Measurements from ENCODE around the gene ZNF586. TPM values are rescaled to one million over a fixed set of nuclear protein-coding genes. Genes with fewer than 3 reads are reported as not detected.
A peak's percentile ranks its signal among the peaks of the same experiment; 100 is the strongest.
"Not testable (repeated sequence)": the region's sequence is repeated elsewhere in the genome, so short reads cannot be mapped to it uniquely, and the experiment has no call there.

The ZNF586 gene
- total RNA-seq, 1 donor from 2014 or later = 25.3 TPM

DNA sequence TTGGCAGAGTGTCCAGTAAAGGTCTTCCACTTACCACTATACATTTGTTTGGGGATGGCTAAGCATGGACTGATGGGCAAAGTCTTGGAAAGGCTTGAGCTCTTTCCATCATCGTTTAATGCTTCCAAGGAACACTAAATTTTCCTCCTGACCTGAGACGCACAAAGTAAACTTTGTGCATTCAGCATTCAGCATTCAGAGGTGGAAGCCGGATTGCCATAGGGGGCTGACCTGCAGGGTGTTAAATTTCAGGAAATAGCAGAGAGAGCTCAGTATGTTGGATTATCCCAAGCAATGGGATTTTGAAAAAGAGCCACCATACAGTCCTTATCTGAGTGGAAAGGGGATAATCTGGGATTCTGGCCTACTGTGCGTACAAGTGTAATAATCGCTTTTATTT, 31.2 kb downstream of the ZNF586 start:
- DNase-seq (ENCODE audit: extremely low spot score, unreplicated experiment) = no peak
- peak overlapping the region; percentile 91 for H3K27ac Mint-ChIP-seq
- H3K36me3 Mint-ChIP-seq = peaks cover 29% of the 10 kb centered on the region
- H3K4me1 Mint-ChIP-seq (ENCODE audit: unreplicated experiment) = peaks cover 50% of the 10 kb centered on the region
- H3K9me3 Mint-ChIP-seq = no peaks in the 10 kb centered on the region
- H3K4me3 Mint-ChIP-seq = peak overlapping the region; percentile 2
- H3K27me3 Mint-ChIP-seq = no peaks in the 10 kb centered on the region
- TF ChIP-seq, protein P1, sequence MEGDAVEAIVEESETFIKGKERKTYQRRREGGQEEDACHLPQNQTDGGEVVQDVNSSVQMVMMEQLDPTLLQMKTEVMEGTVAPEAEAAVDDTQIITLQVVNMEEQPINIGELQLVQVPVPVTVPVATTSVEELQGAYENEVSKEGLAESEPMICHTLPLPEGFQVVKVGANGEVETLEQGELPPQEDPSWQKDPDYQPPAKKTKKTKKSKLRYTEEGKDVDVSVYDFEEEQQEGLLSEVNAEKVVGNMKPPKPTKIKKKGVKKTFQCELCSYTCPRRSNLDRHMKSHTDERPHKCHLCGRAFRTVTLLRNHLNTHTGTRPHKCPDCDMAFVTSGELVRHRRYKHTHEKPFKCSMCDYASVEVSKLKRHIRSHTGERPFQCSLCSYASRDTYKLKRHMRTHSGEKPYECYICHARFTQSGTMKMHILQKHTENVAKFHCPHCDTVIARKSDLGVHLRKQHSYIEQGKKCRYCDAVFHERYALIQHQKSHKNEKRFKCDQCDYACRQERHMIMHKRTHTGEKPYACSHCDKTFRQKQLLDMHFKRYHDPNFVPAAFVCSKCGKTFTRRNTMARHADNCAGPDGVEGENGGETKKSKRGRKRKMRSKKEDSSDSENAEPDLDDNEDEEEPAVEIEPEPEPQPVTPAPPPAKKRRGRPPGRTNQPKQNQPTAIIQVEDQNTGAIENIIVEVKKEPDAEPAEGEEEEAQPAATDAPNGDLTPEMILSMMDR (conservative IDR thresholded peaks at IDR 0.05) = no peak

DNA sequence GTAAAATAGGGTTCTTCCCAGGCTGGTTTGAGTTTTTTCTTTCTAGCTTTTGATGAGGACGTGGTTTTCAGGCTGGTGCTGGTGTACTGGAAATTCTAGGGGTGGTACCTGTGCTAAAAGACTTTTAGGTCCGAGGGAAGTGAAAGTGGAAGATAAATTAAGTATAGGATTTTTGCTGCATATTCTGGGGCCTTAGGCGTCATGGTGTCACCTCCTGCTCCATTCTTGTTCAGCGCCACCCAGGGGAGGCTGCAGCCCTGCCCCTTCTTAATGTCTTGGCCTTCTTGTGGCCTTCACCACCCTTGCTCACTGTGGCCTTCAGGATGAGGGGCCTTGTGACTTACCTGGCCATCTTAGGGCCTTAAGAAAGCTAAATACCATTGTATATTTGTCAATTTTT, 32.8 kb downstream of the ZNF586 start:
- peak overlapping the region; percentile 53 for H3K4me3 Mint-ChIP-seq
- H3K9me3 Mint-ChIP-seq = no peaks in the 10 kb centered on the region
- peak overlapping the region; percentile 88 for H3K27ac Mint-ChIP-seq
- TF ChIP-seq, protein P1 (conservative IDR thresholded peaks at IDR 0.05) = no peak
- DNase-seq (ENCODE audit: extremely low spot score, unreplicated experiment) = no peak
- peaks cover 28% of the 10 kb centered on the region for H3K36me3 Mint-ChIP-seq
- H3K27me3 Mint-ChIP-seq = no peaks in the 10 kb centered on the region
- H3K4me1 Mint-ChIP-seq (ENCODE audit: unreplicated experiment) = peaks cover 53% of the 10 kb centered on the region

DNA sequence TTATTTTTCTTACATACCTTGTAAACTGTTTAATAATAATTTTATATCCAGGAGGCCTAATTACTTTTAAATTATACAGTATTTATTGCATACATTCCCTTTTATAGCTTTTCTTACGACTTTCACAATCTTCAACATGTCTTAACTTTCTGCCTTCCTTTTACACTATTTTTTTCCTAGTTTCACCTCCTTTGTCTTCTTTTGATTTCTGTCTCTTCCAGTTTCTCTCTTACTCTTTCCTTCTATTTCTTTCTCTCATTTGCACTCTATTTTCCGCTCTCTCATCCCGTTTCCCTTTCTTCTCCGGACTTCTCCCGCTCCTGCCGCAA, 33.8 kb downstream of the ZNF586 start:
- no peak for DNase-seq (ENCODE audit: extremely low spot score, unreplicated experiment)
- no peaks in the 10 kb centered on the region for H3K27me3 Mint-ChIP-seq
- TF ChIP-seq, protein P1 (conservative IDR thresholded peaks at IDR 0.05) = no peak
- H3K4me3 Mint-ChIP-seq = peak overlapping the region; percentile 95
- H3K4me1 Mint-ChIP-seq (ENCODE audit: unreplicated experiment) = peaks cover 57% of the 10 kb centered on the region
- H3K9me3 Mint-ChIP-seq = no peaks in the 10 kb centered on the region
- H3K27ac Mint-ChIP-seq = peak overlapping the region; percentile 98
- H3K36me3 Mint-ChIP-seq = peaks cover 34% of the 10 kb centered on the region

DNA sequence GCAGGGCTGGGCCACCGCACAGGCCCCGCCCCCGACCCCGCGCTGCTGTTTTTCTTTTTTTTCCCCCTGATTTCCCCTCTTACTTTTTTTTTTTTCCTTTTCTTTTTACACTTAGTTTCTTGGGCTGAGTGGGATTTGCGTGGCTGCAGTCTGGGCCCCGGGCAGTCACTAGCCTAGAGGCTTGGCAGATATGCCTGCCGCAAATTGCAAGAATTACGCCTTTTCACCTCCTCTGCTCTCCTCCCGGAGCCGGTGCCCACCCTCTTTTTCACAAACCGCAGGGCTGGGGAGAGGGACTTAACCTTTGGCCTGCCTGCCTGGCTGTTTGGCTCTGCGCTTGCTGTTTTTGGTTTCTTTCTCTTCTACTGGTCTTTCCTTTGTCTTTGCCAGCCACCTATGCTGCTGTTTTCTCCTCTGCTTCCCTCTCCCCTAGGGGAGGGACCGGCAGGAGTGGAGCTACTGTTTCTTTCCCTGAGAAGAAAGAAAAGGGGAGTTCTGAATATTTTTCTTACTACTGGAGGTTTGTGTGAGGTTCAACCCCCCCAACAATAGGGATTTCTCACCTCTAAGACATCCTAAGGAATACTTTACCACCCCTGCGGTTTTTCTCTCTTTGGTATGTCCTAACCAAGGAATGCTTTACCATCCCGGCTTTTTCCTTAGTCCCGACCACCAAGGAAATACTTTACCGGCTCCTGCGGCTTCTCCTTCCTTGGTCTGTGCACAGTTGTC, 34.3 kb downstream of the ZNF586 start:
- peak; percentile 74 for DNase-seq (ENCODE audit: extremely low spot score, unreplicated experiment)
- Mint-ChIP-seq H3K27me3 (no peaks in the 10 kb centered on the region), H3K9me3 (no peaks in the 10 kb centered on the region), H3K4me1 (ENCODE audit: unreplicated experiment) (peaks cover 57% of the 10 kb centered on the region), H3K27ac (peak overlapping the region; percentile 98), H3K36me3 (peaks cover 34% of the 10 kb centered on the region), H3K4me3 (peak overlapping the region; percentile 95)
- TF ChIP-seq, protein P1 (conservative IDR thresholded peaks at IDR 0.05) = no peak

DNA sequence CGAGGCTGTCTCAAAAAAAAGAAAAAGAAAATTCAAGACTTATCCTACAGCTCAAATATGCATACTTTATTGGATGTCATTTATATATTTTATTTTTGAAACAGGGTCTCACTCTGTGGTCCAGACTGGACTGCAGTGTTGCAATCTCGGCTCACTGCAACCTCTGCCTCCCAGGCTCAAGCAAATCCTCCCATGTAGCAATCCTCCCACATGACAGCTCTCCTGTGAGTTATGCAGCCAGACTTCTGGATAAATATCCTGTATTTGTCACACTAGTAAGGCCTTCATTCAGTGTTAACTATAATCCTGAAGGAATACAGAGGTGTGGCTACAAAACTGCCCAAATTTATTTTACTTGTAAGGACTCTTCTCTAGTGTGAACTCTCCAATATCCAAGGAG, 38.1 kb downstream of the ZNF586 start:
- peak overlapping the region; percentile 6 for H3K27ac Mint-ChIP-seq
- peak overlapping the region; percentile 34 for H3K4me3 Mint-ChIP-seq

DNA sequence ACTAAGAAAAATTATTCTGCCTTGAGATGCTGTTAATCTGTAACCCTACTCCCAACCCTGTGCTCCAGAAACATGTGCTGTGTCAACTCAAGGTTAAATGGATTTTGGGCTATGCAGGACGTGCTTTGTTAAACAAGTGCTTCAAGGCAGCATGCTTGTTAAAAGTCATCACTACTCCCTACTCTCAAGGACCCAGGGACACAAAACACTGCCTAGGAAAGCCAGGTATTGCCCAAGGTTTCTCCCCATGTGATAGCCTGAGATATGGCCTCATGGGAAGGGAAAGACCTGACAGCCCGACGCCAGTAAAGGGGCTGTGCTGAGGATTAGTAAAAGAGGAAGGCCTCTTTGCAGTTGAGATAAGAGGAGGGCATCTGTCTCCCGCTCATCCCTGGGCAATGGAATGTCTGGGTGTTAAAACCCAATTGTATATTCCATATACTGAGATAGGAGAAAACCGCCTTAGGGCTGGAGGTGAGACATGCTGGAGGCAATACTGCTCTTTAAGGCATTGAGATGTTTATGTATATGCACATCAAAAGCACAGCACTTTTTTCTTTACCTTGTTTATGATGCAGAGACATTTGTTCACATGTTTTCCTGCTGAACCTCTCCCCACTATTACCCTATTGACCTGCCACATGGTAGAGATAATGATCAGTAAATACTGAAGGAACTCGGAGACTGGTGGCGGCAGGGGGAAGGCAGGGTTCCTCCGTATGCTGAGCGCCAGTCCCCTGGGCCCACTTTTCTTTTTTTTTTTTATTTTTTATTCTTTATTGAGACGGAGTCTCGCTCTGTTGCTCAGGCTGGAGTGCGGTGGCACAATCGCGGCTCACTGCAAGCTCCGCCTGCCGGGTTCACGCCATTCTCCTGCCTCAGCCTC, 41.2 kb downstream of the ZNF586 start:
- H3K27me3 Mint-ChIP-seq; H3K9me3 Mint-ChIP-seq; DNase-seq (ENCODE audit: extremely low spot score, unreplicated experiment): not testable (repeated sequence)
- Mint-ChIP-seq H3K4me1 (ENCODE audit: unreplicated experiment) (peaks cover 28% of the 10 kb centered on the region), H3K4me3 (peak overlapping the region; percentile 67), H3K36me3 (peaks cover 31% of the 10 kb centered on the region), H3K27ac (peak overlapping the region; percentile 87)

More for the DNA sequence above, 38.1 kb downstream of the ZNF586 start:
- no peak for DNase-seq (ENCODE audit: extremely low spot score, unreplicated experiment)
- peaks cover 36% of the 10 kb centered on the region for H3K36me3 Mint-ChIP-seq
- no peaks in the 10 kb centered on the region for H3K9me3 Mint-ChIP-seq
- peaks cover 38% of the 10 kb centered on the region for H3K4me1 Mint-ChIP-seq (ENCODE audit: unreplicated experiment)
- TF ChIP-seq, protein P1 (conservative IDR thresholded peaks at IDR 0.05) = no peak
- H3K27me3 Mint-ChIP-seq = no peaks in the 10 kb centered on the region
